GM12875 (cell line): ENCODE results near the gene TIGD4.

Source experiments
- H3K4me3 ChIP-seq: one replicate; pipeline ENCODE4 v1.5.1; 2011; ENCODE audit warnings: low read depth, low read length, control low read depth
- CTCF ChIP-seq: IDR thresholded peaks from 2 replicates; pipeline ENCODE4 v1.5.1; 2011; ENCODE audit warnings: low read depth, mild to moderate bottlenecking, control low read depth, inconsistent platforms, low read length, moderate library complexity, borderline replicate concordance; ENCODE audit not compliant: insufficient read depth

The TIGD4 gene

GRCh38 chr4:152779513-152780266 lies at the start of gene TIGD4, which contains the start of gene ARFIP1:
TSS of gene TIGD4 (minus strand) at chr4:152779730. CDS start at chr4:152771004, 8,726 bp downstream.
TSS of gene ARFIP1 (plus strand) at chr4:152779954. CDS start at chr4:152829634, 49,680 bp downstream.
- H3K4me3 ChIP-seq: peak within 1 kb of the TSS; percentile 89
- peak; percentile 35; the same call in 1 of the 2 replicates for TF ChIP-seq CTCF

GRCh38 chr4:152828122-152828521 lies 48.6 kb upstream of the TIGD4 start:
- H3K4me3 ChIP-seq: no peak overlapping the region
- no peak for TF ChIP-seq CTCF

GRCh38 chr4:152825336-152825735 lies 45.8 kb upstream of the TIGD4 start:
- TF ChIP-seq CTCF: no peak
- no peak overlapping the region for H3K4me3 ChIP-seq

GRCh38 chr4:152824561-152824960 lies 45.0 kb upstream of the TIGD4 start:
- no peak for TF ChIP-seq CTCF
- H3K4me3 ChIP-seq: no peak overlapping the region

- H3K4me3 ChIP-seq: no peak overlapping the region
- no peak for TF ChIP-seq CTCF
These were observed 42.8 kb upstream of the TIGD4 start for GRCh38 chr4:152822323-152822722.

GRCh38 chr4:152820073-152820472 lies 40.5 kb upstream of the TIGD4 start:
- no peak for TF ChIP-seq CTCF
- no peak overlapping the region for H3K4me3 ChIP-seq

GRCh38 chr4:152819026-152819645 lies 39.6 kb upstream of the TIGD4 start:
- no peak for TF ChIP-seq CTCF

More at GRCh38 chr4:152819026-152819645, 39.6 kb upstream of the TIGD4 start:
- H3K4me3 ChIP-seq: no peak overlapping the region
